H9 (cell line): Measurements from ENCODE around the gene STX2. TPM values are rescaled to one million over a fixed set of nuclear protein-coding genes. Genes with fewer than 3 reads are reported as not detected.
"Not testable (repeated sequence)": the region's sequence is repeated elsewhere in the genome, so short reads cannot be mapped to it uniquely, and the experiment has no call there.

Source experiments
- DNase-seq: peaks from one replicate; pipeline ENCODE4 v3.0.0-alpha.2; 2017
- H2AFZ ChIP-seq: one replicate; pipeline ENCODE4 v1.6.1; 2013; ENCODE audit warnings: mild to moderate bottlenecking, low read length, control low read depth, moderate library complexity
- H2AK5ac ChIP-seq: 2 replicates; pipeline ENCODE4 v1.6.1; 2013; ENCODE audit warnings: low read length, control low read depth, mixed read lengths; ENCODE audit not compliant: insufficient read length
- H2BK120ac ChIP-seq: one replicate; pipeline ENCODE4 v1.6.1; 2013; ENCODE audit warnings: low read depth, mild to moderate bottlenecking, low read length, control low read depth, inconsistent platforms; ENCODE audit not compliant: poor library complexity, severe bottlenecking
- H2BK12ac ChIP-seq: 2 replicates; pipeline ENCODE4 v1.6.1; 2013; ENCODE audit warnings: low read length, control low read depth, mixed read lengths, low read depth; ENCODE audit not compliant: insufficient read length
- H2BK15ac ChIP-seq: 2 replicates; pipeline ENCODE4 v1.6.1; 2013; ENCODE audit warnings: low read depth, low read length, control low read depth
- H2BK20ac ChIP-seq: one replicate; pipeline ENCODE4 v1.6.1; 2013; ENCODE audit warnings: low read depth, mild to moderate bottlenecking, low read length, control low read depth, inconsistent platforms; ENCODE audit not compliant: poor library complexity, severe bottlenecking
- H2BK5ac ChIP-seq: 2 replicates; pipeline ENCODE4 v1.6.1; 2013; ENCODE audit warnings: low read length, control low read depth, mixed read lengths; ENCODE audit not compliant: insufficient read length
- H3K14ac ChIP-seq: 2 replicates; pipeline ENCODE4 v1.6.1; 2013; ENCODE audit warnings: low read length, control low read depth; ENCODE audit not compliant: insufficient read depth
- H3K18ac ChIP-seq: 2 replicates; pipeline ENCODE4 v1.6.1; 2013; ENCODE audit warnings: low read depth, mild to moderate bottlenecking, mixed read lengths, low read length, control low read depth; ENCODE audit not compliant: insufficient read length
- H3K23ac ChIP-seq: 2 replicates; pipeline ENCODE4 v1.6.1; 2013; ENCODE audit warnings: low read length, control low read depth, mixed read lengths, low read depth; ENCODE audit not compliant: insufficient read length
- H3K23me2 ChIP-seq: 2 replicates; pipeline ENCODE4 v1.6.1; 2013; ENCODE audit warnings: low read depth, mild to moderate bottlenecking, mixed read lengths, low read length, control low read depth; ENCODE audit not compliant: insufficient read length, poor library complexity, severe bottlenecking
- H3K27ac ChIP-seq: 2 replicates; pipeline ENCODE4 v1.5.1; 2013; ENCODE audit warnings: low read length, control low read depth, mixed read lengths, low read depth; ENCODE audit not compliant: insufficient read length
- H3K27me3 ChIP-seq: 2 replicates; pipeline ENCODE4 v1.6.1; 2013; ENCODE audit warnings: low read length, control low read depth, inconsistent platforms; ENCODE audit not compliant: insufficient read depth
- H3K4ac ChIP-seq: 2 replicates; pipeline ENCODE4 v1.6.1; 2013; ENCODE audit warnings: low read depth, mild to moderate bottlenecking, control low read depth, inconsistent platforms, low read length, moderate library complexity
- H3K4me1 ChIP-seq: 2 replicates; pipeline ENCODE4 v1.6.1; 2013; ENCODE audit warnings: low read length, control low read depth, inconsistent platforms; ENCODE audit not compliant: insufficient read depth
- H3K4me2 ChIP-seq: 2 replicates; pipeline ENCODE4 v1.6.1; 2013; ENCODE audit warnings: low read length, control low read depth, mixed read lengths; ENCODE audit not compliant: insufficient read length, insufficient read depth
- H3K56ac ChIP-seq: 2 replicates; pipeline ENCODE4 v1.6.1; 2013; ENCODE audit warnings: low read depth, mild to moderate bottlenecking, mixed read lengths, low read length, control low read depth; ENCODE audit not compliant: insufficient read length
- H3K79me1 ChIP-seq: 2 replicates; pipeline ENCODE4 v1.6.1; 2013; ENCODE audit warnings: low read depth, mild to moderate bottlenecking, moderate library complexity, low read length, control low read depth, inconsistent platforms; ENCODE audit not compliant: insufficient read depth, poor library complexity, severe bottlenecking
- H3K79me2 ChIP-seq: 2 replicates; pipeline ENCODE4 v1.6.1; 2013; ENCODE audit warnings: low read length, control low read depth, inconsistent platforms; ENCODE audit not compliant: insufficient read depth
- H3K9ac ChIP-seq: 2 replicates; pipeline ENCODE4 v1.6.1; 2013; ENCODE audit warnings: low read length, control low read depth, mixed read lengths; ENCODE audit not compliant: insufficient read length; ENCODE audit errors: extremely low read depth
- H3K9me3 ChIP-seq: one replicate; pipeline ENCODE4 v1.6.1; 2013; ENCODE audit warnings: low read depth, low read length, inconsistent platforms; ENCODE audit not compliant: control insufficient read depth
- H3T11ph ChIP-seq: one replicate; pipeline ENCODE4 v1.6.1; 2013; ENCODE audit warnings: mild to moderate bottlenecking, low read length, control low read depth, inconsistent platforms
- H4K20me1 ChIP-seq: one replicate; pipeline ENCODE4 v1.6.1; 2013; ENCODE audit not compliant: control insufficient read depth, insufficient read length, insufficient read depth
- H4K5ac ChIP-seq: 2 replicates; pipeline ENCODE4 v1.6.1; 2013; ENCODE audit warnings: low read depth, mild to moderate bottlenecking, mixed read lengths, low read length, control low read depth; ENCODE audit not compliant: insufficient read length
- H4K8ac ChIP-seq: replicated peaks from 2 replicates; pipeline ENCODE4 v1.6.1; 2013; ENCODE audit warnings: low read length, control low read depth, mixed read lengths, low read depth; ENCODE audit not compliant: insufficient read length
- H4K91ac ChIP-seq: 2 replicates; pipeline ENCODE4 v1.6.1; 2013; ENCODE audit warnings: low read depth, mild to moderate bottlenecking, moderate library complexity, mixed read lengths, low read length, control low read depth; ENCODE audit not compliant: insufficient read length
- H3K27ac Mint-ChIP-seq, 3 experiments: 2 replicates in 2 of 3; 3 replicates in 1 of 3; pipeline ENCODE4 v1.8.0; 2020 to 2021; ENCODE audit warnings: mixed read lengths in 3 of 3, mild to moderate bottlenecking in 1 of 3, moderate library complexity in 1 of 3
- H3K27me3 Mint-ChIP-seq: 2 replicates; pipeline ENCODE4 v1.8.0; 2021; ENCODE audit warnings: low read depth, mild to moderate bottlenecking, moderate library complexity, mixed read lengths
- H3K36me3 Mint-ChIP-seq, 3 experiments: 2 replicates in 2 of 3; 3 replicates in 1 of 3; pipeline ENCODE4 v1.8.0; 2020 to 2021; ENCODE audit warnings: low read depth in 3 of 3, mixed read lengths in 3 of 3; ENCODE audit not compliant: insufficient read depth in 1 of 3
- H3K4me1 Mint-ChIP-seq, 2 experiments: 2 replicates each; pipeline ENCODE4 v1.8.0; 2020; ENCODE audit warnings: mixed read lengths in 2 of 2
- H3K4me3 Mint-ChIP-seq, 2 experiments: 2 replicates in 1 of 2; 3 replicates in 1 of 2; pipeline ENCODE4 v1.8.0; 2020 to 2021; ENCODE audit warnings: mild to moderate bottlenecking in 2 of 2, mixed read lengths in 2 of 2, moderate library complexity in 1 of 2
- H3K9me3 Mint-ChIP-seq, 2 experiments: 2 replicates in 1 of 2; 3 replicates in 1 of 2; pipeline ENCODE4 v1.8.0; 2020; ENCODE audit warnings: mild to moderate bottlenecking in 2 of 2, mixed read lengths in 2 of 2, moderate library complexity in 1 of 2
- WGBS: extraction: QIAGEN DNeasy Blood & Tissue Kit; methylation state at CpG from one replicate; pipeline ENCODE4 v1.1.7; 2013; ENCODE audit warnings: missing lambda C conversion rate, low lambda C conversion rate, mixed read lengths; ENCODE audit not compliant: insufficient read length; ENCODE audit errors: extremely low coverage; 5-methylcytosine and 5-hydroxymethylcytosine counted together
- total RNA-seq: library from RNA; stranded (reverse); gene quantifications from 2 replicates; pipeline ENCODE4 v1.2.1, GENCODE V29; 2021

Gene STX2
- total RNA-seq, 1 experiment from 2014 or later = 19.4 TPM

DNA sequence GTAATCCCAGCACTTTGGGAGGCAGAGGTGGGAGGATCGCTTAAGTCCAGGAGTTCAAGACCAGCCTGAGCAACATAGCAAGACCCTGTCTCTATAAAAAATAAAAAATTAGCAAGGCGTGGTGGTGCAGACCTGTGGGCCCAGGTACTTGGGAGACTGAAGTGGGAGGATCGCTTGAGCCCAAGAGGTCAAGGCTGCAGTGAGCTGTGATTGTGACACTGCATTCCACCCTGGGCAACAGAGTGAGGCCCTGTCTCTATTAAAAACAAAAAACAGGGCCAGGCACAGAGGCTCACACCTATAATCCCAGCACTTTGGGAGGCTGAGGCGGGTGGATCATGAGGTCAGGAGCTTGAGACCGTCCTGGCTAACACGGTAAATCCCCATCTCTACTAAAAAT is 9.1 kb upstream of the STX2 start:
- peaks cover 22 to 31% of the 10 kb centered on the region in 2 experiments for H3K4me1 Mint-ChIP-seq
- H3K9ac ChIP-seq, H3K27me3 ChIP-seq, H3K36me3 Mint-ChIP-seq, H3K23me2 ChIP-seq, H3K27ac ChIP-seq, H3K4ac ChIP-seq, H3K23ac ChIP-seq, H2AK5ac ChIP-seq, H2AFZ ChIP-seq, H3T11ph ChIP-seq, H3K9me3 ChIP-seq, H3K4me2 ChIP-seq, H3K79me1 ChIP-seq, DNase-seq, H3K14ac ChIP-seq, H3K27ac Mint-ChIP-seq, H2BK120ac ChIP-seq, H2BK5ac ChIP-seq, H2BK20ac ChIP-seq, H4K20me1 ChIP-seq, H4K5ac ChIP-seq, H3K18ac ChIP-seq, H2BK12ac ChIP-seq, H2BK15ac ChIP-seq, H4K8ac ChIP-seq, H3K27me3 Mint-ChIP-seq, H3K4me3 Mint-ChIP-seq, H3K79me2 ChIP-seq, H4K91ac ChIP-seq, H3K56ac ChIP-seq, H3K4me1 ChIP-seq: not testable (repeated sequence)
- no CpG with 5 or more reads among the region's 6 CpGs for WGBS
- peaks cover 3 to 11% of the 10 kb centered on the region in 2 experiments for H3K9me3 Mint-ChIP-seq
